Measurements from ENCODE around the gene HAUS8.
"Not testable (repeated sequence)": the region's sequence is repeated elsewhere in the genome, so short reads cannot be mapped to it uniquely, and the experiment has no call there.

DNA sequence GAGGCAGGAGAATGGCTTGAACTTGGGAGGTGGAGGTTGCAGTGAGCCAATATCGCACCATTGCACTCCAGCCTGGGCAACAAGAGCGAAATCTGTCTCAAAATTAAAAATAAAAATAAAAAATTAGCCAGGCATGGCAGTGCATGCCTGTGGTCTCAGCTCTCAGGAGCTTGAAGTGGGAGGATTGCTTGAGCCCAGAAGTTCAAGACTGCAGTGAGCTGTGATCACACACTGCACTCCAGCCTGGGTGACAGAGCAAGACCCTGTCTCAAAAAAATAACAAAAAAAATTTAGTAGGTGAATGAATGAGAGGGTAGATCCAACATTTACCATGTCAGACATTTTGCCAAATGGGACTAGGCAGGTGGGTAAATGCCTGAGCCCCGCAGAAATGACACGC, 31.7 kb upstream of the HAUS8 start:
- TF ChIP-seq, protein P1, sequence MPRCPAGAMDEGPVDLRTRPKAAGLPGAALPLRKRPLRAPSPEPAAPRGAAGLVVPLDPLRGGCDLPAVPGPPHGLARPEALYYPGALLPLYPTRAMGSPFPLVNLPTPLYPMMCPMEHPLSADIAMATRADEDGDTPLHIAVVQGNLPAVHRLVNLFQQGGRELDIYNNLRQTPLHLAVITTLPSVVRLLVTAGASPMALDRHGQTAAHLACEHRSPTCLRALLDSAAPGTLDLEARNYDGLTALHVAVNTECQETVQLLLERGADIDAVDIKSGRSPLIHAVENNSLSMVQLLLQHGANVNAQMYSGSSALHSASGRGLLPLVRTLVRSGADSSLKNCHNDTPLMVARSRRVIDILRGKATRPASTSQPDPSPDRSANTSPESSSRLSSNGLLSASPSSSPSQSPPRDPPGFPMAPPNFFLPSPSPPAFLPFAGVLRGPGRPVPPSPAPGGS (CRISPR knock-in tag; IDR thresholded peaks at IDR 0.05), result not testable (repeated sequence)
- not testable (repeated sequence) for TF ChIP-seq GATAD2A (CRISPR knock-in tag; IDR thresholded peaks at IDR 0.05); SPEN (CRISPR knock-in tag; IDR thresholded peaks at IDR 0.05; ENCODE audit: low read depth); TCF7L2 (IDR thresholded peaks at IDR 0.05; ENCODE audit: low read depth, low read length); TSC22D2 (CRISPR knock-in tag; IDR thresholded peaks at IDR 0.05; ENCODE audit: borderline replicate concordance); POLR2A (IDR thresholded peaks at IDR 0.05; ENCODE audit: insufficient read depth in 1 of 2, low read depth in 2 of 2, low read length in 2 of 2); ZZZ3 (CRISPR knock-in tag; IDR thresholded peaks at IDR 0.05; ENCODE audit: borderline replicate concordance); SALL1 (CRISPR knock-in tag; IDR thresholded peaks at IDR 0.05); KLF13 (CRISPR knock-in tag; IDR thresholded peaks at IDR 0.05); FOXK1 (CRISPR knock-in tag; IDR thresholded peaks at IDR 0.05; ENCODE audit: borderline replicate concordance, low read depth)
- TF ChIP-seq, protein P2, sequence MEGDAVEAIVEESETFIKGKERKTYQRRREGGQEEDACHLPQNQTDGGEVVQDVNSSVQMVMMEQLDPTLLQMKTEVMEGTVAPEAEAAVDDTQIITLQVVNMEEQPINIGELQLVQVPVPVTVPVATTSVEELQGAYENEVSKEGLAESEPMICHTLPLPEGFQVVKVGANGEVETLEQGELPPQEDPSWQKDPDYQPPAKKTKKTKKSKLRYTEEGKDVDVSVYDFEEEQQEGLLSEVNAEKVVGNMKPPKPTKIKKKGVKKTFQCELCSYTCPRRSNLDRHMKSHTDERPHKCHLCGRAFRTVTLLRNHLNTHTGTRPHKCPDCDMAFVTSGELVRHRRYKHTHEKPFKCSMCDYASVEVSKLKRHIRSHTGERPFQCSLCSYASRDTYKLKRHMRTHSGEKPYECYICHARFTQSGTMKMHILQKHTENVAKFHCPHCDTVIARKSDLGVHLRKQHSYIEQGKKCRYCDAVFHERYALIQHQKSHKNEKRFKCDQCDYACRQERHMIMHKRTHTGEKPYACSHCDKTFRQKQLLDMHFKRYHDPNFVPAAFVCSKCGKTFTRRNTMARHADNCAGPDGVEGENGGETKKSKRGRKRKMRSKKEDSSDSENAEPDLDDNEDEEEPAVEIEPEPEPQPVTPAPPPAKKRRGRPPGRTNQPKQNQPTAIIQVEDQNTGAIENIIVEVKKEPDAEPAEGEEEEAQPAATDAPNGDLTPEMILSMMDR (CRISPR knock-in tag; IDR thresholded peaks at IDR 0.05), result not testable (repeated sequence)
- TF ChIP-seq, protein P3, sequence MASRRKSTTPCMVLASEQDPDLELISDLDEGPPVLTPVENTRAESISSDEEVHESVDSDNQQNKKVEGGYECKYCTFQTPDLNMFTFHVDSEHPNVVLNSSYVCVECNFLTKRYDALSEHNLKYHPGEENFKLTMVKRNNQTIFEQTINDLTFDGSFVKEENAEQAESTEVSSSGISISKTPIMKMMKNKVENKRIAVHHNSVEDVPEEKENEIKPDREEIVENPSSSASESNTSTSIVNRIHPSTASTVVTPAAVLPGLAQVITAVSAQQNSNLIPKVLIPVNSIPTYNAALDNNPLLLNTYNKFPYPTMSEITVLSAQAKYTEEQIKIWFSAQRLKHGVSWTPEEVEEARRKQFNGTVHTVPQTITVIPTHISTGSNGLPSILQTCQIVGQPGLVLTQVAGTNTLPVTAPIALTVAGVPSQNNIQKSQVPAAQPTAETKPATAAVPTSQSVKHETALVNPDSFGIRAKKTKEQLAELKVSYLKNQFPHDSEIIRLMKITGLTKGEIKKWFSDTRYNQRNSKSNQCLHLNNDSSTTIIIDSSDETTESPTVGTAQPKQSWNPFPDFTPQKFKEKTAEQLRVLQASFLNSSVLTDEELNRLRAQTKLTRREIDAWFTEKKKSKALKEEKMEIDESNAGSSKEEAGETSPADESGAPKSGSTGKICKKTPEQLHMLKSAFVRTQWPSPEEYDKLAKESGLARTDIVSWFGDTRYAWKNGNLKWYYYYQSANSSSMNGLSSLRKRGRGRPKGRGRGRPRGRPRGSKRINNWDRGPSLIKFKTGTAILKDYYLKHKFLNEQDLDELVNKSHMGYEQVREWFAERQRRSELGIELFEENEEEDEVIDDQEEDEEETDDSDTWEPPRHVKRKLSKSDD (CRISPR knock-in tag; IDR thresholded peaks at IDR 0.05; ENCODE audit: low read depth), result not testable (repeated sequence)
- TF ChIP-seq, protein P4, sequence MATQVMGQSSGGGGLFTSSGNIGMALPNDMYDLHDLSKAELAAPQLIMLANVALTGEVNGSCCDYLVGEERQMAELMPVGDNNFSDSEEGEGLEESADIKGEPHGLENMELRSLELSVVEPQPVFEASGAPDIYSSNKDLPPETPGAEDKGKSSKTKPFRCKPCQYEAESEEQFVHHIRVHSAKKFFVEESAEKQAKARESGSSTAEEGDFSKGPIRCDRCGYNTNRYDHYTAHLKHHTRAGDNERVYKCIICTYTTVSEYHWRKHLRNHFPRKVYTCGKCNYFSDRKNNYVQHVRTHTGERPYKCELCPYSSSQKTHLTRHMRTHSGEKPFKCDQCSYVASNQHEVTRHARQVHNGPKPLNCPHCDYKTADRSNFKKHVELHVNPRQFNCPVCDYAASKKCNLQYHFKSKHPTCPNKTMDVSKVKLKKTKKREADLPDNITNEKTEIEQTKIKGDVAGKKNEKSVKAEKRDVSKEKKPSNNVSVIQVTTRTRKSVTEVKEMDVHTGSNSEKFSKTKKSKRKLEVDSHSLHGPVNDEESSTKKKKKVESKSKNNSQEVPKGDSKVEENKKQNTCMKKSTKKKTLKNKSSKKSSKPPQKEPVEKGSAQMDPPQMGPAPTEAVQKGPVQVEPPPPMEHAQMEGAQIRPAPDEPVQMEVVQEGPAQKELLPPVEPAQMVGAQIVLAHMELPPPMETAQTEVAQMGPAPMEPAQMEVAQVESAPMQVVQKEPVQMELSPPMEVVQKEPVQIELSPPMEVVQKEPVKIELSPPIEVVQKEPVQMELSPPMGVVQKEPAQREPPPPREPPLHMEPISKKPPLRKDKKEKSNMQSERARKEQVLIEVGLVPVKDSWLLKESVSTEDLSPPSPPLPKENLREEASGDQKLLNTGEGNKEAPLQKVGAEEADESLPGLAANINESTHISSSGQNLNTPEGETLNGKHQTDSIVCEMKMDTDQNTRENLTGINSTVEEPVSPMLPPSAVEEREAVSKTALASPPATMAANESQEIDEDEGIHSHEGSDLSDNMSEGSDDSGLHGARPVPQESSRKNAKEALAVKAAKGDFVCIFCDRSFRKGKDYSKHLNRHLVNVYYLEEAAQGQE (IDR thresholded peaks at IDR 0.05; ENCODE audit: borderline replicate concordance in 1 of 2, low read depth in 1 of 2, low read length in 2 of 2), result not testable (repeated sequence)

Data from HepG2 (cell line).